IPS-18a (cell line): Measurements from ENCODE around the gene CTBS.

Source experiments
- H3K27ac ChIP-seq: one replicate; pipeline ENCODE4 v1.5.1; 2013; ENCODE audit warnings: low read length
- H3K27me3 ChIP-seq: one replicate; pipeline ENCODE4 v1.6.1; 2013; ENCODE audit warnings: mild to moderate bottlenecking, low read length; ENCODE audit not compliant: control insufficient read depth, insufficient read depth
- H3K36me3 ChIP-seq: one replicate; pipeline ENCODE4 v1.6.1; 2013; ENCODE audit warnings: low read depth, low read length; ENCODE audit not compliant: control insufficient read depth
- H3K4me1 ChIP-seq: one replicate; pipeline ENCODE4 v1.6.1; 2013; ENCODE audit warnings: low read depth, low read length; ENCODE audit not compliant: control insufficient read depth
- H3K4me3 ChIP-seq: one replicate; pipeline ENCODE4 v1.5.1; 2013; ENCODE audit warnings: low read length
- H3K9ac ChIP-seq: one replicate; pipeline ENCODE4 v1.6.1; 2013; ENCODE audit warnings: mild to moderate bottlenecking, low read length, moderate library complexity
- H3K9me3 ChIP-seq: one replicate; pipeline ENCODE4 v1.6.1; 2013; ENCODE audit warnings: low read depth, low read length; ENCODE audit not compliant: control insufficient read depth

CTBS gene

GRCh38 chr1:84573967-84574842, at the start of gene CTBS:
Gene CTBS, minus strand, starts transcription at chr1:84574440. Its CDS starts 25 bp downstream, at chr1:84574415.
- H3K4me3 ChIP-seq, result peak within 1 kb of the TSS; percentile 82
- H3K27ac ChIP-seq, result peak within 1 kb of the TSS; percentile 49

DNA sequence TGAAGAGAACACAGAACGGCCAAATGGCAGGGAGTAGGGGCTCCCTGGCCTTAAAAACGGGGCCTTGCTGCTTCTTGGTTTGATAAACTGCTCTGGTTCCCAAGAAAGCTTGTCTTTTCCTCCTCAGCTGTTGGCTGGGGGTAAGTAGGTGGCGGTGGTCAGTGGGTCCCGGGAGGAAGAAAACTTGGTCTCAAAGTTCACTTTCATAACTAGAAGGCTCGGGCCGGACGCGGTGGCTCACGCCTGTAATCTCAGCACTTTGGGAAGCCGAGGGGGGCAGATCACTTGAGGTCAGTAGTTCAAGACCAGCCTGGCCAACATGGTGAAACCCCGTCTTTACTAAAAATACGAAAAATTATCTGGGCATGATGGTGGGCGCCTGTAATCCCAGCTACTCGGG, 47.3 kb upstream of the CTBS start:
- Histone ChIP-seq H3K4me1 (no peaks in the 10 kb centered on the region), H3K9ac (no peak overlapping the region), H3K27me3 (no peaks in the 10 kb centered on the region), H3K36me3 (no peaks in the 10 kb centered on the region), H3K4me3 (no peak overlapping the region), H3K9me3 (no peaks in the 10 kb centered on the region), H3K27ac (no peak overlapping the region)

More at GRCh38 chr1:84573967-84574842, at the start of gene CTBS:
- peaks cover 9% of the 10 kb centered on the region for H3K27me3 ChIP-seq
- peaks cover 22% of the 10 kb centered on the region for H3K4me1 ChIP-seq
- H3K9ac ChIP-seq, result peak within 1 kb of the TSS; percentile 65
- no peaks in the 10 kb centered on the region for H3K9me3 ChIP-seq
- H3K36me3 ChIP-seq, result no peaks in the 10 kb centered on the region

DNA sequence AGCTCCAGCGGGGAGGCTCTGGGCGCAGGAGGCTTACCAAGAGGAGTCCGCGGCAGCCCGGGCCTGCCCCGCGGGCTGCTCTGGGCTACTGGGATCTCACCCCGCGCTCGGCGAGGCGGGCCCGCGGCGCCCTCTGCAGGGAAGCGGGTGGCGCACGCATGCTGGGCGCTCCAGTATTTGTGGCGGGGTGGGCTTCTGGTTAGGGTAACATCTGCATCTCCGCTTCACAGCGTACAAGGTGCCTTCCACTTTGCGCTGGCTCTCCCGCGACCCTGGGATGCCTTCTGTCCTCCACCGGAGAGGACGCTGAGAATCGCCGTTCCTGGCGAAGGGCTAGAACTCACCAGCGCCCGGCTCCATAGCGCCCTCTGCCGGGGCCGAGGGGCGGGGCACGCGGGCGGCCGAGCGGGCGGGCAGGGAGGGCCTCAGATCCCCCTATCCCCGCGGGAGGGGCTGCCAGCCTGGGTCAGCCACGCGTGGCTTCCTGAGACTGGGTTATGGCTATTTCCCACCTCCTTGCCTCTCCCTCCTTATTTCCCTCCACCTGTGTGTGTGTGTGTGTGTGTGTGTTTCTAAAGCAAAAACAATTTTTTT, 46.6 kb upstream of the CTBS start:
- Histone ChIP-seq H3K27me3 (no peaks in the 10 kb centered on the region), H3K9me3 (no peaks in the 10 kb centered on the region), H3K36me3 (no peaks in the 10 kb centered on the region), H3K9ac (no peak overlapping the region), H3K4me1 (no peaks in the 10 kb centered on the region), H3K27ac (no peak overlapping the region), H3K4me3 (peak overlapping the region; percentile 61)

GRCh38 chr1:84619383-84620102, 45.3 kb upstream of the CTBS start:
- Histone ChIP-seq H3K4me3 (no peak overlapping the region), H3K27ac (no peak overlapping the region), H3K9me3 (no peaks in the 10 kb centered on the region), H3K36me3 (no peaks in the 10 kb centered on the region), H3K27me3 (no peaks in the 10 kb centered on the region), H3K9ac (no peak overlapping the region), H3K4me1 (no peaks in the 10 kb centered on the region)

DNA sequence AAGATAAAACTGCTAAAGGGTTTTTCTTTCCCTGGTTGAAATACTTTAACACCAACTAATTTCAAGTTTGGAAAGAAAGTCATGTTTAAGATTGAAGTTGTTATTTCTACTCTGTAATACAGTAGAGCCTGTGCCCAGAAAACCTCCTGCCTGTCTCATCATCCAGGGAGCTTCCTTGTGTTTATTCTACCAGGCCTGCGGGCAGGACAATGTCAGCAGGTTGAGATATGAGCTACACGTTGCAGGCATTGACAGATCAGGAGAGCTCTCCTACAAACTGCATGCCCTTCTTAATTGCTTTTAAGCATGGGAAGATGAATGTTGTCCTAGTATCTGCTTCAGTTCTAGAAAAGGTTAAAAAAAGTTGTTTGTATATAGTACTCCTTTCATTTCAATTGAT, 43.1 kb upstream of the CTBS start:
- Histone ChIP-seq H3K4me3 (no peak overlapping the region), H3K9ac (no peak overlapping the region), H3K27ac (no peak overlapping the region), H3K4me1 (no peaks in the 10 kb centered on the region), H3K36me3 (no peaks in the 10 kb centered on the region), H3K27me3 (no peaks in the 10 kb centered on the region), H3K9me3 (peaks cover 8% of the 10 kb centered on the region)

GRCh38 chr1:84615790-84616189, 41.5 kb upstream of the CTBS start:
- Histone ChIP-seq H3K4me3 (no peak overlapping the region), H3K27me3 (no peaks in the 10 kb centered on the region), H3K9me3 (peaks cover 8% of the 10 kb centered on the region), H3K36me3 (no peaks in the 10 kb centered on the region), H3K9ac (no peak overlapping the region), H3K4me1 (no peaks in the 10 kb centered on the region), H3K27ac (no peak overlapping the region)

GRCh38 chr1:84613887-84614286, 39.6 kb upstream of the CTBS start:
- Histone ChIP-seq H3K36me3 (no peaks in the 10 kb centered on the region), H3K4me1 (no peaks in the 10 kb centered on the region), H3K27ac (no peak overlapping the region), H3K9me3 (peaks cover 8% of the 10 kb centered on the region), H3K4me3 (no peak overlapping the region), H3K27me3 (no peaks in the 10 kb centered on the region), H3K9ac (no peak overlapping the region)

GRCh38 chr1:84613026-84613425, 38.8 kb upstream of the CTBS start:
- H3K4me3 ChIP-seq, result no peak overlapping the region
- H3K36me3 ChIP-seq, result no peaks in the 10 kb centered on the region
- no peak overlapping the region for H3K27ac ChIP-seq
- H3K9me3 ChIP-seq, result peaks cover 8% of the 10 kb centered on the region
- H3K9ac ChIP-seq, result no peak overlapping the region
- no peaks in the 10 kb centered on the region for H3K4me1 ChIP-seq
- H3K27me3 ChIP-seq, result no peaks in the 10 kb centered on the region

GRCh38 chr1:84611796-84612195, 37.6 kb upstream of the CTBS start:
- no peaks in the 10 kb centered on the region for H3K27me3 ChIP-seq
- H3K9ac ChIP-seq, result no peak overlapping the region
- no peak overlapping the region for H3K4me3 ChIP-seq
- peaks cover 13% of the 10 kb centered on the region for H3K9me3 ChIP-seq
- no peaks in the 10 kb centered on the region for H3K4me1 ChIP-seq
- H3K27ac ChIP-seq, result no peak overlapping the region
- H3K36me3 ChIP-seq, result no peaks in the 10 kb centered on the region

DNA sequence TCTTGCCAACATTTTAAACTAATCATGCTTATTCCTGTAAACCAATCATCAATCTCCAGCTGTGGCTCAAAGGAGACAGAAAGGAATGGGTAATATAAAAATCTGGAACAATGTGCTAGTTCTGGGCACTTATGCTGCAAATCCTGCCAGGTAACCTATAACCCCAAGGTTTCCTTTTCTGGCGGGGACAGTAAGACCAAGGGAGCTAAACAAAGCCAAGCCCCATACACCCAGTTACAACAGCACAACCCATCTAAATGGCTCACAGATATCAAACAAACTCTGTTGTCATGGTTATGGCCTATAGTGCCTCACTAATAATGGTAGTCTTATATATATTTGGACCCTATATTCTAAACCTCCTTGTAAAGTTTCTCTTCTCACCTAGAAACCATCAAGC, 36.9 kb upstream of the CTBS start:
- Histone ChIP-seq H3K4me3 (no peak overlapping the region), H3K27me3 (no peaks in the 10 kb centered on the region), H3K36me3 (no peaks in the 10 kb centered on the region), H3K4me1 (no peaks in the 10 kb centered on the region), H3K9ac (no peak overlapping the region), H3K9me3 (peaks cover 17% of the 10 kb centered on the region), H3K27ac (no peak overlapping the region)

DNA sequence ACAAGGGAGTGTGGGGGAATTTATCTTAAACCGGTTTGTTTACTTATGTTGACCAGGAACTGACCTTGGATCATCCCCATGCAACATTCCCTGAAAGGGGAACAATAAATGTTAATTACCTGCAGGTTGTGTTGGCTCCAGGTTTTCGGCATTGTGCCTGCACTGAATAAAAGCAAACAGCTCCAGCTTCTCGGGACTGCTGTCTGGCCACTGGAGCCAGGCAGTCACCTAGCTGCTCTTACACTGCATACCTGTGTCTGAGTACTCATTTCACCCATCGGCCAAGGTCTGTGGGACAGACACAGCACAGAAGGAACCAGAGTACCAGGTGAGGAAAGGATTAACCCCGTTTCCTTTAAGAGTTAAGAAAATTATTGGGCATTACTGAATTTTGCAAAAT, 32.7 kb upstream of the CTBS start:
- Histone ChIP-seq H3K4me3 (no peak overlapping the region), H3K27ac (no peak overlapping the region), H3K4me1 (no peaks in the 10 kb centered on the region), H3K27me3 (no peaks in the 10 kb centered on the region), H3K9ac (no peak overlapping the region), H3K36me3 (no peaks in the 10 kb centered on the region), H3K9me3 (peaks cover 23% of the 10 kb centered on the region)
